ENCODE measurements around the gene B4GAT1.
A peak's percentile ranks its signal among the peaks of the same experiment; 100 is the strongest.
"Not testable (repeated sequence)": the region's sequence is repeated elsewhere in the genome, so short reads cannot be mapped to it uniquely, and the experiment has no call there.

B4GAT1 gene

GRCh38 chr11:66327171-66328030 is 20.0 kb downstream of the B4GAT1 start:
- no peak overlapping the region for H3K4me3 Mint-ChIP-seq
- no peak overlapping the region for H3K27ac Mint-ChIP-seq
- peaks cover 9% of the 10 kb centered on the region for H3K36me3 Mint-ChIP-seq (ENCODE audit: low read depth)
- intact Hi-C loops (cut with micrococcal nuclease) = loop anchor here (1.0 kb wide), 1 partner anchor 16 kb away; no protein-coding TSS in a partner anchor
- H3K27me3 Mint-ChIP-seq = peaks cover 5% of the 10 kb centered on the region
- peaks cover 13% of the 10 kb centered on the region for H3K4me1 Mint-ChIP-seq (ENCODE audit: low read depth)
- H3K9me3 Mint-ChIP-seq = no peaks in the 10 kb centered on the region

DNA sequence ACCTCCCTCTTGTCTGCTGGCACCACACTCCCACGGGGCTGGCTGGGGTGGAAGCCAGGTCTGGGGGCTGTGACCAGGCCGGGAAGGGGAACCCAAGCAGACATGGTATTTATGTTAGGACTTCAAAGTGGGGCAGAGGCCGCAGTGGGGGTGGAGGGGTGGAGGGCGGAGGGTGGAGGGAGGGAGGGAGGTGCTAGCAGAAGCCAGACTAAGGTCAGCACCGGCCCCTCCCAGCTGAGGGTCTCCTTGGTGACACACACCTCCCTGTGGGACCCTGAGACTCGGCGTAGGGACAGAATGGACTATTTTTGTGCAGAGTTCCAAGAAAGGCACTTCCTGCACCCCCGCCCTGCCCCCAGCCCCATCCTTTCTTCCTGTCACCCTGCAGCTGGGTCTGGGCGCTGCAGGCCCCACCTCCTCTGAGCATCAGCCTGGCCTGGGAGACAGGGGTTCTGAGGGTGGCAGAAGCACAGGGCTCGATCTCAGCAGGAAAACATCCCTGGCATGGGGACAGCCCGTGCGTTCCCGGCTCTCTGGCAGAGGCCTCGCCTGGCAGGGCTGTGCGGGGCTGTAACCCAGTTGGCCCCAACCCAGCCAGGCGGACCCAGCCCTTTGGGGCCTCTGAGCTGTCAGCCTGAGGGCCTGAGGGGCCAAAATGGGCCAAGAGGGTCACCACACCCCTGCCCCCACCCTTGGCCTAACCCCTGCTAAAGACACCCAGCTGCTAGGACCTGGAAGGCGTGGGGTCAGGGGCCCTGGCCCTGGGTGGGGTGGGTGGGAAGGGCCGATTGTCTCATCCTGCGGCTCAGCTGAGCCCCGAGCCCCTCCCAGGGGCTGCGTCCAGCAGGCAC is 20.9 kb downstream of the B4GAT1 start:
- H3K4me1 Mint-ChIP-seq (ENCODE audit: low read depth) = peaks cover 13% of the 10 kb centered on the region
- H3K36me3 Mint-ChIP-seq (ENCODE audit: low read depth) = peaks cover under 1% of the 10 kb centered on the region
- H3K4me3 Mint-ChIP-seq = no peak overlapping the region
- intact Hi-C loops (cut with micrococcal nuclease) = no loop called here
- no peaks in the 10 kb centered on the region for H3K9me3 Mint-ChIP-seq
- H3K27me3 Mint-ChIP-seq = peaks cover 5% of the 10 kb centered on the region
- peak overlapping the region; percentile 1 for H3K27ac Mint-ChIP-seq

DNA sequence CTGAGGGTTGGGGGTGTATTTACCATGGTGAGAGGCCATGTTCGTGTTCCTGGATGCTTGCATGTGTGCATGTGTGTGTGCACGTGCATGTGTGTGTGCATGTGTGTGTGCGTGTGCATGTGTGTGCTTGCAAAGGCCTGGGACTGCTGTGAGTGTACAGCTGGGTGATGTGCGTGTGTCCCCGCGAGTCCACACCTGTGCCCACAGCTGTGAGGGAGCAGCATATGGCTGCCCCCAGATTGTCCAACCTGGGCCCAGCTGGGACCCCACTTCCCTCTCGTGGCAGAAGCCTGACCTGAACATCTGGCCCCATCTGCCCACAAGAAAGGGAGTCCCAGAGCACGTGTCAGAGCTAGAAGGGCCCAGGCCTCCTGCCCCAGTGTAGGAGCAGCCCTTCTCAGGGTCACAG is 22.2 kb downstream of the B4GAT1 start:
- peaks cover 6% of the 10 kb centered on the region for H3K27me3 Mint-ChIP-seq
- H3K36me3 Mint-ChIP-seq (ENCODE audit: low read depth) = no peaks in the 10 kb centered on the region
- no peak overlapping the region for H3K27ac Mint-ChIP-seq
- intact Hi-C loops (cut with micrococcal nuclease) = no loop called here
- no peaks in the 10 kb centered on the region for H3K9me3 Mint-ChIP-seq
- no peak overlapping the region for H3K4me3 Mint-ChIP-seq
- peaks cover 13% of the 10 kb centered on the region for H3K4me1 Mint-ChIP-seq (ENCODE audit: low read depth)

GRCh38 chr11:66324664-66325063 is 22.8 kb downstream of the B4GAT1 start:
- peaks cover 13% of the 10 kb centered on the region for H3K4me1 Mint-ChIP-seq (ENCODE audit: low read depth)

GRCh38 chr11:66323684-66324083 is 23.7 kb downstream of the B4GAT1 start:
- Mint-ChIP-seq H3K4me3 (no peak overlapping the region), H3K36me3 (ENCODE audit: low read depth) (no peaks in the 10 kb centered on the region), H3K4me1 (ENCODE audit: low read depth) (peaks cover 19% of the 10 kb centered on the region), H3K27me3 (peaks cover 4% of the 10 kb centered on the region), H3K9me3 (no peaks in the 10 kb centered on the region), H3K27ac (no peak overlapping the region)
- intact Hi-C loops (cut with micrococcal nuclease) = no loop called here

More at GRCh38 chr11:66324664-66325063, 22.8 kb downstream of the B4GAT1 start:
- H3K9me3 Mint-ChIP-seq = no peaks in the 10 kb centered on the region
- H3K36me3 Mint-ChIP-seq (ENCODE audit: low read depth) = no peaks in the 10 kb centered on the region
- intact Hi-C loops (cut with micrococcal nuclease) = no loop called here
- no peak overlapping the region for H3K27ac Mint-ChIP-seq
- no peak overlapping the region for H3K4me3 Mint-ChIP-seq
- H3K27me3 Mint-ChIP-seq = peaks cover 4% of the 10 kb centered on the region

- Mint-ChIP-seq H3K27ac (no peak overlapping the region), H3K9me3 (no peaks in the 10 kb centered on the region), H3K27me3 (peaks cover 4% of the 10 kb centered on the region), H3K36me3 (ENCODE audit: low read depth) (no peaks in the 10 kb centered on the region), H3K4me3 (no peak overlapping the region), H3K4me1 (ENCODE audit: low read depth) (peaks cover 22% of the 10 kb centered on the region)
- intact Hi-C loops (cut with micrococcal nuclease) = no loop called here
Observed at GRCh38 chr11:66322732-66323427, 24.5 kb downstream of the B4GAT1 start.

- intact Hi-C loops (cut with micrococcal nuclease) = no loop called here
- H3K27me3 Mint-ChIP-seq = peaks cover 7% of the 10 kb centered on the region
- peaks cover 31% of the 10 kb centered on the region for H3K4me1 Mint-ChIP-seq (ENCODE audit: low read depth)
- H3K36me3 Mint-ChIP-seq (ENCODE audit: low read depth) = no peaks in the 10 kb centered on the region
- H3K4me3 Mint-ChIP-seq = no peak overlapping the region
- no peaks in the 10 kb centered on the region for H3K9me3 Mint-ChIP-seq
- H3K27ac Mint-ChIP-seq = no peak overlapping the region
Observed at GRCh38 chr11:66321606-66322005, 25.8 kb downstream of the B4GAT1 start.

DNA sequence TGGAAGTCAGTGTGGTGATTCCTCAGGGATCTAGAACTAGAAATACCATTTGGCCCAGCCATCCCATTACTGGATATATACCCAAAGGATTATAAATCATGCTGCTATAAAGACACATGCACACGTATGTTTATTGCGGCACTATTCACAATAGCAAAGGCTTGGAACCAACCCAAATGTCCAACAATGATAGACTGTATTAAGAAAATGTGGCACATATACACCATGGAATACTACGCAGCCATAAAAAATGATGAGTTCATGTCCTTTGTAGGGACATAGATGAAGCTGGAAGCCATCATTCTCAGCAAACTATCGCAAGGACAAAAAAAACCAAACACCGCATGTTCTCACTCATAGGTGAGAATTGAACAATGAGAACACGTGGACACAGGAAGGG is 26.7 kb downstream of the B4GAT1 start:
- peaks cover 11% of the 10 kb centered on the region for H3K27me3 Mint-ChIP-seq
- H3K9me3 Mint-ChIP-seq; H3K27ac Mint-ChIP-seq; H3K4me3 Mint-ChIP-seq; intact Hi-C loops (cut with micrococcal nuclease); H3K36me3 Mint-ChIP-seq (ENCODE audit: low read depth): not testable (repeated sequence)
- H3K4me1 Mint-ChIP-seq (ENCODE audit: low read depth) = peaks cover 27% of the 10 kb centered on the region

- H3K4me3 Mint-ChIP-seq; H3K36me3 Mint-ChIP-seq (ENCODE audit: low read depth); H3K27ac Mint-ChIP-seq; H3K9me3 Mint-ChIP-seq; intact Hi-C loops (cut with micrococcal nuclease): not testable (repeated sequence)
- peaks cover 15% of the 10 kb centered on the region for H3K27me3 Mint-ChIP-seq
- H3K4me1 Mint-ChIP-seq (ENCODE audit: low read depth) = peaks cover 27% of the 10 kb centered on the region
Observed at GRCh38 chr11:66320289-66320688, 27.1 kb downstream of the B4GAT1 start.

GRCh38 chr11:66318600-66318970 is 28.8 kb downstream of the B4GAT1 start:
- no peaks in the 10 kb centered on the region for H3K9me3 Mint-ChIP-seq
- peak overlapping the region; percentile 45 for H3K27ac Mint-ChIP-seq
- peaks cover 39% of the 10 kb centered on the region for H3K4me1 Mint-ChIP-seq (ENCODE audit: low read depth)
- intact Hi-C loops (cut with micrococcal nuclease) = no loop called here
- no peak overlapping the region for H3K4me3 Mint-ChIP-seq
- peaks cover 27% of the 10 kb centered on the region for H3K27me3 Mint-ChIP-seq
- no peaks in the 10 kb centered on the region for H3K36me3 Mint-ChIP-seq (ENCODE audit: low read depth)

- H3K9me3 Mint-ChIP-seq = no peaks in the 10 kb centered on the region
Observed at GRCh38 chr11:66317723-66318599, 29.5 kb downstream of the B4GAT1 start.

DNA sequence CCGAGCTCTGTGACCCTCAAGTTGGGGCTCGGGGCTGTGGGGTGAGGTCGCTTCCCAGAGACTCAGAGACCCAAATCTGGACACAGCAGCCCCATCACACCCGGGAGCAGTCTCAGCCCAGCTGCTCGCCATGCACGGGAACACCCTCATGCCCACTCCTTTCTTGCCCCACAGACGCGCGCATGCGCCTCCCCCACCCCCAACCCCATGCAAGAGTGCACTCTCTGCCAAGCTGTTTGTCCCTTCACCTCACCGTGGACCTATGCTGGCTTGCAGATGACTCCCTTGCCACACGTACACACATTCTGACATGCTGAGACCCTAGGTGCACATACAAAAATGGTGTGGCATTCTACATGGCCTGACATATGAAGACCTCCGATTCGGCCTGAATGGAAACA is 30.1 kb downstream of the B4GAT1 start:
- Mint-ChIP-seq H3K4me1 (ENCODE audit: low read depth) (peaks cover 46% of the 10 kb centered on the region), H3K27ac (peak overlapping the region; percentile 45), H3K9me3 (no peaks in the 10 kb centered on the region), H3K36me3 (ENCODE audit: low read depth) (no peaks in the 10 kb centered on the region), H3K4me3 (no peak overlapping the region), H3K27me3 (peaks cover 27% of the 10 kb centered on the region)
- intact Hi-C loops (cut with micrococcal nuclease) = no loop called here

More at GRCh38 chr11:66317723-66318599, 29.5 kb downstream of the B4GAT1 start:
- H3K4me3 Mint-ChIP-seq = no peak overlapping the region
- peaks cover 27% of the 10 kb centered on the region for H3K27me3 Mint-ChIP-seq
- peak overlapping the region; percentile 45 for H3K27ac Mint-ChIP-seq
- intact Hi-C loops (cut with micrococcal nuclease) = no loop called here
- H3K4me1 Mint-ChIP-seq (ENCODE audit: low read depth) = peaks cover 45% of the 10 kb centered on the region
- no peaks in the 10 kb centered on the region for H3K36me3 Mint-ChIP-seq (ENCODE audit: low read depth)

GRCh38 chr11:66316849-66317251 is 30.6 kb downstream of the B4GAT1 start, which contains the start of gene CD248:
Gene CD248 (minus strand): TSS chr11:66317044. CDS start chr11:66317027, 17 bp downstream.
- peak within 1 kb of the TSS; percentile 45 for H3K27ac Mint-ChIP-seq
- intact Hi-C loops (cut with micrococcal nuclease) = no loop called here
- peaks cover 27% of the 10 kb centered on the region for H3K27me3 Mint-ChIP-seq
- H3K4me3 Mint-ChIP-seq = no peak within 1 kb of the TSS
- peaks cover 49% of the 10 kb centered on the region for H3K4me1 Mint-ChIP-seq (ENCODE audit: low read depth)
- no peaks in the 10 kb centered on the region for H3K9me3 Mint-ChIP-seq
- no peaks in the 10 kb centered on the region for H3K36me3 Mint-ChIP-seq (ENCODE audit: low read depth)

All from dendritic cell treated with granulocyte-macrophage colony-stimulating factor and Interleukin-4, amounts not matched to agents 40 ng/mL and 50 ng/mL, for 4 days (primary cell).